HepG2 (cell line): Measurements from ENCODE around the gene GRID1. TPM values are rescaled to one million over a fixed set of nuclear protein-coding genes. Genes with fewer than 3 reads are reported as not detected.

ENCODE experiments used
- ATAC-seq: fragments of 200-7000 bp; cut with Tn5 transposase; 3 replicates; pipeline ENCODE4 v1.9.1; 2020; ENCODE audit warnings: mild to moderate bottlenecking, moderate library complexity
- BruUV-seq: library from RNA; stranded (reverse); fragments of 400-500 nt; replicated peaks from 2 replicates; lab custom pipeline; 2021; lab: Mats Ljungman, UMichigan
- CTCF ChIA-PET: fragments of 300-600 bp; formaldehyde crosslinking; extraction: SDS; loops from one replicate; lab custom pipeline; 2021; ENCODE audit warnings: low total read pairs, inconsistent platforms, low intra/inter-chr PET ratio; lab: Yijun Ruan, JAX
- POLR2A ChIA-PET: fragments of 350-600 bp; sonication (Branson Sonifier 250); formaldehyde crosslinking; loops from one replicate; lab custom pipeline; 2020; ENCODE audit warnings: antibody characterized with exemption, inconsistent platforms; lab: Yijun Ruan, JAX
- DNase-seq: peaks from one replicate; pipeline ENCODE4 v3.0.0-alpha.2; 2015; ENCODE audit warnings: low spot score
- FAIRE-seq: peaks from 3 replicates; lab custom pipeline; 2011; peaks lifted over from hg19 to GRCh38; lab: Jason Lieb, UNC
- H2AFZ ChIP-seq: one replicate; pipeline ENCODE4 v1.6.1; 2011; ENCODE audit warnings: low read length, inconsistent platforms
- H3K27ac ChIP-seq: fragments of 300-600 bp; 3 replicates; pipeline ENCODE4 v1.8.0; 2011; ENCODE audit warnings: mixed run types, mild to moderate bottlenecking, mixed read lengths, low read length, inconsistent platforms; ENCODE audit not compliant: insufficient read depth; ENCODE audit errors: extremely low read length
- H3K27me3 ChIP-seq, 2 experiments: fragments of 200-600 bp in 1 of 2; 2 replicates in 1 of 2; 3 replicates in 1 of 2; pipeline versions ENCODE4 v1.6.0 to v1.8.0; 2011; ENCODE audit warnings: low read length in 2 of 2, mild to moderate bottlenecking in 2 of 2, moderate library complexity in 2 of 2, inconsistent platforms in 1 of 2; ENCODE audit not compliant: insufficient read depth in 2 of 2, control insufficient read depth in 1 of 2
- H3K36me3 ChIP-seq, 2 experiments: fragments of 200-600 bp in 1 of 2; replicated peaks in 1 of 2; 2 replicates in 1 of 2; 3 replicates in 1 of 2; pipeline versions ENCODE4 v1.5.1 to v1.8.0; 2011; ENCODE audit warnings: low read length in 2 of 2, inconsistent platforms in 1 of 2; ENCODE audit not compliant: insufficient read depth in 2 of 2, control insufficient read depth in 1 of 2
- H3K4me1 ChIP-seq: 2 replicates; pipeline ENCODE4 v1.5.1; 2012; ENCODE audit warnings: low read length, inconsistent platforms; ENCODE audit not compliant: insufficient read depth
- H3K4me2 ChIP-seq: 2 replicates; pipeline ENCODE4 v1.6.0; 2011; ENCODE audit warnings: low read depth, low read length, inconsistent platforms
- H3K4me3 ChIP-seq, 3 experiments: fragments of 200-600 bp in 1 of 3; sonication (generic), shearing (Covaris generic) in 1 of 3; replicated peaks in 1 of 3; 2 replicates each; pipeline ENCODE4 v1.5.1; 2011 to 2016; ENCODE audit warnings: low read length in 3 of 3, inconsistent platforms in 2 of 3, low read depth in 2 of 3, mild to moderate bottlenecking in 2 of 3, control low read depth in 1 of 3, mixed read lengths in 1 of 3; ENCODE audit not compliant: insufficient read depth in 1 of 3
- H3K79me2 ChIP-seq: one replicate; pipeline ENCODE4 v1.6.1; 2011; ENCODE audit warnings: low read length, inconsistent platforms; ENCODE audit not compliant: insufficient read depth
- H3K9ac ChIP-seq: 2 replicates; pipeline ENCODE4 v1.6.0; 2011; ENCODE audit warnings: mild to moderate bottlenecking, low read depth, low read length, inconsistent platforms; ENCODE audit not compliant: insufficient read depth
- H3K9me3 ChIP-seq: 2 replicates; pipeline ENCODE4 v1.5.1; 2012; ENCODE audit warnings: mild to moderate bottlenecking, low read length
- H4K20me1 ChIP-seq: 2 replicates; pipeline ENCODE4 v1.6.0; 2011; ENCODE audit warnings: inconsistent platforms, mild to moderate bottlenecking, low read length, moderate library complexity; ENCODE audit not compliant: insufficient read depth
- CENPT ChIP-seq: sonication (generic); formaldehyde crosslinking; IDR thresholded peaks from 2 replicates; pipeline ENCODE4 v1.8.0; 2022; ENCODE audit warnings: low read depth, mild to moderate bottlenecking, moderate library complexity, missing genetic modification reagents
- DNMT3B ChIP-seq: conservative IDR thresholded peaks from 2 replicates; pipeline ENCODE4 v1.6.1; 2016; ENCODE audit warnings: missing biosample characterization, control low read depth
- FOSL2 ChIP-seq: sonication (generic); formaldehyde crosslinking; IDR thresholded peaks from 2 replicates; pipeline ENCODE4 v1.4.0; 2020; ENCODE audit warnings: missing genetic modification reagents
- MTA1 ChIP-seq: sonication (generic); formaldehyde crosslinking; IDR thresholded peaks from 2 replicates; pipeline ENCODE4 v1.4.0; 2020; ENCODE audit warnings: missing genetic modification reagents, mild to moderate bottlenecking, borderline replicate concordance
- MXI1 ChIP-seq: IDR thresholded peaks from 3 replicates; pipeline ENCODE4 v1.6.1; 2012; ENCODE audit warnings: low read depth, low read length, inconsistent platforms, borderline replicate concordance
- NRL ChIP-seq: sonication (generic); formaldehyde crosslinking; IDR thresholded peaks from 2 replicates; pipeline ENCODE4 v1.5.0; 2020; ENCODE audit warnings: missing genetic modification reagents, mild to moderate bottlenecking, moderate library complexity, borderline replicate concordance
- PHF5A ChIP-seq: IDR thresholded peaks from one replicate; pipeline ENCODE4 v1.6.1; 2018; ENCODE audit warnings: low read depth, missing genetic modification reagents; ENCODE audit not compliant: unreplicated experiment
- RFX1 ChIP-seq: fragments of 450-650 bp; IDR thresholded peaks from 2 replicates; pipeline ENCODE4 v1.6.1; 2017
- SNAPC5 ChIP-seq: sonication (generic); formaldehyde crosslinking; IDR thresholded peaks from 2 replicates; pipeline ENCODE4 v1.8.1; 2023; ENCODE audit warnings: mild to moderate bottlenecking, missing genetic modification reagents, borderline replicate concordance
- TBX2 ChIP-seq: sonication (generic); formaldehyde crosslinking; IDR thresholded peaks from 2 replicates; pipeline ENCODE4 v1.5.0; 2020; ENCODE audit warnings: missing genetic modification reagents, mild to moderate bottlenecking, borderline replicate concordance
- TRAFD1 ChIP-seq: sonication (generic); formaldehyde crosslinking; IDR thresholded peaks from 2 replicates; pipeline ENCODE4 v1.5.1; 2020; ENCODE audit warnings: missing genetic modification reagents, mild to moderate bottlenecking, borderline replicate concordance
- WIZ ChIP-seq: sonication (generic); formaldehyde crosslinking; IDR thresholded peaks from 2 replicates; pipeline ENCODE4 v1.5.1; 2020; ENCODE audit warnings: mild to moderate bottlenecking, missing genetic modification reagents
- ZNF878 ChIP-seq: sonication (generic); formaldehyde crosslinking; IDR thresholded peaks from 2 replicates; pipeline ENCODE4 v1.8.1; 2023; ENCODE audit warnings: mild to moderate bottlenecking, missing genetic modification reagents, moderate library complexity
- WGBS: methylation state at CpG from one replicate; pipeline ENCODE4 v1.1.6; 2017; ENCODE audit warnings: low lambda C conversion rate; 5-methylcytosine and 5-hydroxymethylcytosine counted together
- in situ Hi-C: cut with HindIII; loops from 2 replicates; pipeline ENCODE4 v1.10.0; 2017; ENCODE audit warnings: low pct_unique_long_range_greater_than_20kb; ENCODE audit not compliant: extremely low pct_ligation_motif_present
- intact Hi-C: fragments of 100-400 bp; cut with micrococcal nuclease; formaldehyde crosslinking; loops from one replicate; pipeline ENCODE4 v1.10.0; 2022; ENCODE audit not compliant: unreplicated experiment
- polyA plus RNA-seq, 8 experiments: library from polyadenylated mRNA; depleted of rRNA in 3 of 8; stranded (reverse) in 7 of 8; unstranded in 1 of 8; fragments of >200 nt; fragmentation: Illumina TruSeq in 4 of 8; extraction: Trizol in 4 of 8; gene quantifications; 2 replicates each; pipeline versions ENCODE4 v1.2.1 to v1.2.3, GENCODE V29; 2011 to 2016; ENCODE audit warnings: low read depth in 4 of 8, missing spikeins in 1 of 8, mixed read lengths in 1 of 8; ENCODE audit not compliant: insufficient read depth in 1 of 8
- total RNA-seq, 5 experiments: library from RNA; depleted of rRNA; stranded (reverse); fragments of >200 nt; fragmentation: Illumina TruSeq; extraction: Trizol; gene quantifications; 2 replicates each; pipeline ENCODE4 v1.2.3, GENCODE V29; 2016; ENCODE audit warnings: low read depth in 1 of 5
- TF ChIP-seq, protein P1 (sequence below): sonication (generic); formaldehyde crosslinking; IDR thresholded peaks from 2 replicates; pipeline ENCODE4 v1.4.0; 2020; ENCODE audit warnings: mild to moderate bottlenecking, missing genetic modification reagents

GRID1 gene
- total and polyA plus RNA-seq, 2 of the 13 experiments (the other 11 are each of a cell fraction or from before 2014, with no cell fraction given): 0.05 TPM; not detected in 1

GRCh38 chr10:85643845-85644525, 722.6 kb downstream of the GRID1 start:
- Histone ChIP-seq H3K4me1 (peaks cover 16% of the 10 kb centered on the region; the same call in 1 of the 2 replicates), H3K4me2 (no peak overlapping the region), H3K27me3 (no peaks in the 10 kb centered on the region; a peak in 1 of 5 replicates), H4K20me1 (no peaks in the 10 kb centered on the region), H3K4me3 (no peak overlapping the region), H3K9ac (no peak overlapping the region), H2AFZ (no peak overlapping the region), H3K27ac (no peak overlapping the region), H3K36me3 (no peaks in the 10 kb centered on the region), H3K79me2 (no peaks in the 10 kb centered on the region), H3K9me3 (no peaks in the 10 kb centered on the region)
- WGBS: 15% methylated on average over 6 of the region's 6 CpGs
- DNase-seq: peak; percentile 29
- in situ Hi-C loops: no loop called here
- ChIA-PET CTCF (no interaction called here), POLR2A (no interaction called here)
- no peak for ATAC-seq
- intact Hi-C loops: no loop called here
- FAIRE-seq: no peak
- no peak for TF ChIP-seq RFX1
- peak; percentile 67 for TF ChIP-seq FOSL2 (CRISPR knock-in tag)
- TF ChIP-seq MXI1: no peak
- BruUV-seq: no TSS peak

DNA sequence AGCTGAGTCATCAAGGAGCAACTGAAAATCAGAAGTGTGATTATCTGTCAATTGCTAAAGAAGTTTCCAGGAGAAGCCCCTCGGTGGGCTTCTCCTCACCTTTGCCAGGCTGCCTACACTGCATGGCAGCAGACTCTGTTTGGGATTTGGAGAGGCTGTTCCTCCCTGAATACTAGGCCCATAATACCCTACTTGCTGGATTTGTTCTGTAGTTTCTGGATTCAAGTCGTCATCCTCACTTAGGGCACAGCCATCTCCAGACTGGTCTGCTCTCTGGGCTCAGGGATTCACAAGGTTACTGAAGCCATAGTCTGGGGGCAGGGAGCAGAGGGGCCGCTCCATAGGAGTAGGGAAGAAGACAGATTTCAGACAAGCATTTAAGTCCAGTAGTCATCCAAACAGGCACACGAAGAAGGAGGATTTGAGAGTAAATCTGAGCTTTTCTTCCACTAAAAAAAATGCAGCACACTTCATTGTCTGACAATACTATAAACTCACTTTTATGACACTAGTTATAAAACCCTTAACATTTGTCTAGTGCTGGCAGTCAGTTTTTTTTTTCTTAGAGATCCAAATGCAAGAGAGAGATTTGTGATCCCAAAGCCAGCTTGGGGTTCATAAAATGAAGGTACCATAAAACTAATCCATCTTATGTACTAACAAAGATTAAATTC, 723.3 kb downstream of the GRID1 start:
- H3K36me3 ChIP-seq: no peaks in the 10 kb centered on the region
- FAIRE-seq (no peak), ATAC-seq (no peak), DNase-seq (no peak)
- intact Hi-C loops: no loop called here
- in situ Hi-C loops: no loop called here
- BruUV-seq: no TSS peak
- H3K4me2 ChIP-seq: no peak overlapping the region
- ChIA-PET CTCF (no interaction called here), POLR2A (no interaction called here)
- no peak overlapping the region for H3K4me3 ChIP-seq
- H3K79me2 ChIP-seq: no peaks in the 10 kb centered on the region
- no peak overlapping the region for H2AFZ ChIP-seq
- no peaks in the 10 kb centered on the region for H4K20me1 ChIP-seq
- H3K9me3 ChIP-seq: no peaks in the 10 kb centered on the region
- H3K4me1 ChIP-seq: peaks cover 16% of the 10 kb centered on the region; the same call in 1 of the 2 replicates
- no peak overlapping the region for H3K27ac ChIP-seq
- no peak overlapping the region for H3K9ac ChIP-seq
- 4% methylated on average over 4 of the region's 4 CpGs for WGBS
- H3K27me3 ChIP-seq: no peaks in the 10 kb centered on the region; a peak in 1 of 5 replicates
- no peak for TF ChIP-seq SNAPC5 (CRISPR knock-in tag)
- TF ChIP-seq TRAFD1 (CRISPR knock-in tag): no peak
- TF ChIP-seq PHF5A (CRISPR knock-in tag): no peak
- TF ChIP-seq DNMT3B (CRISPR knock-in tag): no peak
- TF ChIP-seq CENPT (CRISPR knock-in tag): no peak
- TF ChIP-seq MTA1: no peak
- no peak for TF ChIP-seq NRL (CRISPR knock-in tag)
- TF ChIP-seq, protein P1, sequence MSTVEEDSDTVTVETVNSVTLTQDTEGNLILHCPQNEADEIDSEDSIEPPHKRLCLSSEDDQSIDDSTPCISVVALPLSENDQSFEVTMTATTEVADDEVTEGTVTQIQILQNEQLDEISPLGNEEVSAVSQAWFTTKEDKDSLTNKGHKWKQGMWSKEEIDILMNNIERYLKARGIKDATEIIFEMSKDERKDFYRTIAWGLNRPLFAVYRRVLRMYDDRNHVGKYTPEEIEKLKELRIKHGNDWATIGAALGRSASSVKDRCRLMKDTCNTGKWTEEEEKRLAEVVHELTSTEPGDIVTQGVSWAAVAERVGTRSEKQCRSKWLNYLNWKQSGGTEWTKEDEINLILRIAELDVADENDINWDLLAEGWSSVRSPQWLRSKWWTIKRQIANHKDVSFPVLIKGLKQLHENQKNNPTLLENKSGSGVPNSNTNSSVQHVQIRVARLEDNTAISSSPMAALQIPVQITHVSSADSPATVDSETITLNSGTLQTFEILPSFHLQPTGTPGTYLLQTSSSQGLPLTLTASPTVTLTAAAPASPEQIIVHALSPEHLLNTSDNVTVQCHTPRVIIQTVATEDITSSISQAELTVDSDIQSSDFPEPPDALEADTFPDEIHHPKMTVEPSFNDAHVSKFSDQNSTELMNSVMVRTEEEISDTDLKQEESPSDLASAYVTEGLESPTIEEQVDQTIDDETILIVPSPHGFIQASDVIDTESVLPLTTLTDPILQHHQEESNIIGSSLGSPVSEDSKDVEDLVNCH (CRISPR knock-in tag): no peak
- TF ChIP-seq ZNF878 (CRISPR knock-in tag): no peak
- TF ChIP-seq TBX2 (CRISPR knock-in tag): no peak
- no peak for TF ChIP-seq WIZ (CRISPR knock-in tag)
